ENCODE measurements around the gene NDUFS5.

- no peak for TF ChIP-seq POLR2A (IDR thresholded peaks at IDR 0.05)
- TF ChIP-seq CTCF (IDR thresholded peaks at IDR 0.05): no peak
- no peak for TF ChIP-seq POLR2AphosphoS5 (IDR thresholded peaks at IDR 0.05)
These were observed 837 bp downstream of the NDUFS5 start for GRCh38 chr1:39026866-39027507.

All from breast epithelium (tissue), 3 donors.